Measurements from ENCODE around the gene SERF2. TPM values are rescaled to one million over a fixed set of nuclear protein-coding genes. Genes with fewer than 3 reads are reported as not detected.

SERF2 gene
- total RNA-seq, 1 donor from 2014 or later: 564 TPM

DNA sequence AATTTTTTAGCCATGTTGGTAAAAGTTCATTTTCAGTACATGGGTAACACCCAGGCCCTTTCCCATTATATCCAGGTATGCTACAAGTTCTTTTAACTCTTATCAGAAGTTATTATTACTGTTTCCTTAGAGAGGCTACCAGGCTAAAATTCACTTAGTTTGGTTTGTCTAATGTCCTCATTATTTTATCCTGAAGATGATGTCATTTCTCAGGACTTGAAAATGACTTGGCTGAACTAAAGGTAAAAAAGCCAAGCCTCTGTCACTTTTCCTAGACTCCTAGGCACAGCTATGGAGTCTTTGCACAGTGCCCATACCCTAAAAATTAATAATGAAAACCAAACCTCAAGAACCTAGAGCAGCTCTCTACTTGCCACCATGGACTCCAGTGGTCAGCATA lies 19.5 kb upstream of the SERF2 start:
- TF ChIP-seq POLR2AphosphoS5 (IDR thresholded peaks at IDR 0.05; ENCODE audit: insufficient read depth in 1 of 2, low read depth in 1 of 2) (no peak), POLR2A (IDR thresholded peaks at IDR 0.05) (no peak)
- Histone ChIP-seq H3K27ac (no peak overlapping the region), H3K9me3 (no peaks in the 10 kb centered on the region), H3K36me3 (peaks cover 0 to 56% of the 10 kb centered on the region in 2 donors), H3K27me3 (no peaks in the 10 kb centered on the region), H3K4me1 (peaks cover 17% of the 10 kb centered on the region), H3K4me3 (no peak overlapping the region)
- intact Hi-C loops (cut with DNase I): no loop called here
- DNase-seq (ENCODE audit: extremely low spot score in 2 of 2): no peak

DNA sequence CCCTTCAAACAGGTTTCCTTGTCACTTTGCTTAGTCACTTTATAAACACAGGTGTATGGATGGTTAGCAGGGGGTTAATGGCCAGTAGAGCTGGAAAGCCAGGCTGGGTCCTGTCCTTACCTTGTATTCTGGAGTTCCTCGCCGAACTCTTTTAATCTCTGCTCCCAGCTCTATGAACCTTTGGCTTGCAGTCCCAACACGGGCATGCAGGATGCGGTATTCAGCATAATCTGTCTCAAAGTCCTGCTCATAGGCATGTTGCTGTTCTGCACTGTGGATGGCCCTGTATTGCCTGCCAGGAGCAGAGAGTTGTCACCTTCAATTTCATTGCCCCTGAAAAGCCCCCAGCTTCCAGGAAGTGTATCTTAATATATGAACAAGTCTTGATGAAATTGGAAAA lies 18.1 kb upstream of the SERF2 start:
- H3K36me3 ChIP-seq: peaks cover 0 to 42% of the 10 kb centered on the region in 2 donors
- H3K27ac ChIP-seq: no peak overlapping the region
- TF ChIP-seq POLR2A (IDR thresholded peaks at IDR 0.05) (no peak), POLR2AphosphoS5 (IDR thresholded peaks at IDR 0.05; ENCODE audit: insufficient read depth in 1 of 2, low read depth in 1 of 2) (no peak)
- TF ChIP-seq, protein P1, sequence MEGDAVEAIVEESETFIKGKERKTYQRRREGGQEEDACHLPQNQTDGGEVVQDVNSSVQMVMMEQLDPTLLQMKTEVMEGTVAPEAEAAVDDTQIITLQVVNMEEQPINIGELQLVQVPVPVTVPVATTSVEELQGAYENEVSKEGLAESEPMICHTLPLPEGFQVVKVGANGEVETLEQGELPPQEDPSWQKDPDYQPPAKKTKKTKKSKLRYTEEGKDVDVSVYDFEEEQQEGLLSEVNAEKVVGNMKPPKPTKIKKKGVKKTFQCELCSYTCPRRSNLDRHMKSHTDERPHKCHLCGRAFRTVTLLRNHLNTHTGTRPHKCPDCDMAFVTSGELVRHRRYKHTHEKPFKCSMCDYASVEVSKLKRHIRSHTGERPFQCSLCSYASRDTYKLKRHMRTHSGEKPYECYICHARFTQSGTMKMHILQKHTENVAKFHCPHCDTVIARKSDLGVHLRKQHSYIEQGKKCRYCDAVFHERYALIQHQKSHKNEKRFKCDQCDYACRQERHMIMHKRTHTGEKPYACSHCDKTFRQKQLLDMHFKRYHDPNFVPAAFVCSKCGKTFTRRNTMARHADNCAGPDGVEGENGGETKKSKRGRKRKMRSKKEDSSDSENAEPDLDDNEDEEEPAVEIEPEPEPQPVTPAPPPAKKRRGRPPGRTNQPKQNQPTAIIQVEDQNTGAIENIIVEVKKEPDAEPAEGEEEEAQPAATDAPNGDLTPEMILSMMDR (IDR thresholded peaks at IDR 0.05): no peak
- H3K9me3 ChIP-seq: no peaks in the 10 kb centered on the region
- intact Hi-C loops (cut with DNase I): no loop called here
- H3K4me3 ChIP-seq: no peak overlapping the region
- DNase-seq (ENCODE audit: extremely low spot score in 2 of 2): no peak
- H3K27me3 ChIP-seq: no peaks in the 10 kb centered on the region
- peaks cover 22% of the 10 kb centered on the region for H3K4me1 ChIP-seq

DNA sequence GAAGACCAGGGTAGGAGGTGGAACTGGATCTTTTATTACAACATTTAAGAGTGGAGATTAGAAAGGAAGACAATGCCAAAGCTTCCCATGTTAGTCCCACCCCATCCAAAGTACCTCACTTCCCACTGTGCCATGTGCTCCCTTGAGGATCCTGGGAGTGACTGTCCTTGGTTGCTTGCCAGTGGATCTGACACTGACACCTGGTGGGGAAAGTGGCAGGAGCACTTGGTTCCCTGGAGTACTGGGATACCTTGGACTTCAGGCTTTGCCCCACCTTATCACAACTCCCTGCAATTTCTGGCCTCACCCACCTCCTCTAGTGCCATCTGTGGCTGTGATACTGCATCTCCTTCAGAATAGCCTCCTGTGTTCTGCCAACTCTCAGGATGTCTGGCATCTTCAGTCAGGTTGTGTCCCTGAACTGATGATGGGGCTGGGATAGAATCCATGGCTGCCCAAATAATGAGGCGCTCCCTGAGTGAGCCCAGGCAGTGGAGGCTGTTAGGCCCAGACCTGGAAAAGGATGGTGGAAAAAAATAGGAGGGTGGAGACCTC lies 16.6 kb upstream of the SERF2 start:
- peak overlapping the region in 1 of 2 donors; percentile 77 for H3K4me3 ChIP-seq
- peak overlapping the region; percentile 88 for H3K27ac ChIP-seq
- TF ChIP-seq POLR2AphosphoS5 (IDR thresholded peaks at IDR 0.05; ENCODE audit: insufficient read depth in 1 of 2, low read depth in 1 of 2): peak in 1 of 2 donors; percentile 41
- TF ChIP-seq, protein P1 (IDR thresholded peaks at IDR 0.05): no peak
- H3K4me1 ChIP-seq: peaks cover 22% of the 10 kb centered on the region
- no peaks in the 10 kb centered on the region for H3K27me3 ChIP-seq
- H3K9me3 ChIP-seq: no peaks in the 10 kb centered on the region
- no peak for DNase-seq (ENCODE audit: extremely low spot score in 2 of 2)
- intact Hi-C loops (cut with DNase I): no loop called here
- H3K36me3 ChIP-seq: peaks cover 0 to 32% of the 10 kb centered on the region in 2 donors

GRCh38 chr15:43776101-43776717 lies 15.9 kb upstream of the SERF2 start:
- intact Hi-C loops (cut with DNase I): loop anchor here (2.0 kb wide), 1 partner anchor 17 kb away; the partner anchor contains the start of gene SERF2
- H3K9me3 ChIP-seq: no peaks in the 10 kb centered on the region
- peak overlapping the region; percentile 88 for H3K27ac ChIP-seq
- no peaks in the 10 kb centered on the region for H3K27me3 ChIP-seq
- DNase-seq (ENCODE audit: extremely low spot score in 2 of 2): no peak
- TF ChIP-seq POLR2A (IDR thresholded peaks at IDR 0.05): no peak
- peaks cover 22% of the 10 kb centered on the region for H3K4me1 ChIP-seq
- H3K36me3 ChIP-seq: peaks cover 0 to 26% of the 10 kb centered on the region in 2 donors
- peak overlapping the region; percentile 72 to 77 for H3K4me3 ChIP-seq

- peaks cover 0 to 20% of the 10 kb centered on the region in 2 donors for H3K36me3 ChIP-seq
These were observed 15.3 kb upstream of the SERF2 start, which contains the start of gene ELL3 for GRCh38 chr15:43776718-43777266. TSS of gene ELL3 (minus strand) at chr15:43776966. CDS start at chr15:43776901, 65 bp downstream.

DNA sequence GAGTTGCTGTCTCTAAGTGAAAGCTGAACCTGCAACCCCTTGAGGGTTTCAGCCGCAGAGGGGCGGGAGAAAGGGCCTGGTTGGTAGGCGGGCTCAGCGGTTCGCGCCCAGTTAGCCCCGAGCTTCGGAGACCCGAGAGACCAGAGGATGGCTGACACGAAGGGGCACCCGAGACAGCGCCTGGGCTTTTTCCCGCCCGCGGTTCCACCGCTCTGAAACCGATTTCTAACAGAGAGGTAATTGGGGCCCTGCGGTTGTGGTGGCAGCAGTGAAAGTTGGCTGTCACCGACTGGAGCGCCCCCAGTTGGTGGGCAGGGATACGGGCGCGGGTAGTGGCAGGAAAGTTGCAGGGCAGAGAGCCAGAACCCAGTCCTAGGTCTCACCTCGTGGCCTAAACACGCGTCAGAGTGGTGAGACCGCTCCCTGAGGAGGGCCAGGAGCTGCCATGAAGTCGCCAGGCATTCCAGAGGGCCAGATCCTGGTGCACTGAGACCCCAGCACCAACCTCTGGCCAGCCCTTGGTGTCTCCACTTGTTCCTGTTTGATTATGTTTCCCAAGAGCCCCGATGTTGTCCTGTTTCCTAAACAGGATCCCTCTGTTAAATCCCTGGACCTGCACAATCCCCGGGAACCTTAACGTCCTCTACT lies 14.7 kb upstream of the SERF2 start:
- intact Hi-C loops (cut with DNase I): loop anchor here (2.0 kb wide), 1 partner anchor 15 kb away; the partner anchor contains the start of gene SERF2
- Histone ChIP-seq H3K9me3 (no peaks in the 10 kb centered on the region), H3K36me3 (peaks cover 0 to 17% of the 10 kb centered on the region in 2 donors), H3K4me1 (peaks cover 22% of the 10 kb centered on the region), H3K27ac (peak overlapping the region; percentile 88), H3K27me3 (no peaks in the 10 kb centered on the region), H3K4me3 (peak overlapping the region; percentile 72 to 77)
- DNase-seq (ENCODE audit: extremely low spot score in 2 of 2): no peak
- TF ChIP-seq POLR2AphosphoS5 (IDR thresholded peaks at IDR 0.05; ENCODE audit: insufficient read depth in 1 of 2, low read depth in 1 of 2) (peak; percentile 29 to 81), POLR2A (IDR thresholded peaks at IDR 0.05) (no peak)
- TF ChIP-seq, protein P1 (IDR thresholded peaks at IDR 0.05): peak; percentile 37 to 92 (median 76)

More at GRCh38 chr15:43776718-43777266, 15.3 kb upstream of the SERF2 start, which contains the start of gene ELL3:
- intact Hi-C loops (cut with DNase I): loop anchor here (2.0 kb wide), 1 partner anchor 16 kb away; the partner anchor contains the start of gene SERF2
- H3K27me3 ChIP-seq: no peaks in the 10 kb centered on the region
- no peak for DNase-seq (ENCODE audit: extremely low spot score in 2 of 2)
- TF ChIP-seq POLR2AphosphoS5 (IDR thresholded peaks at IDR 0.05; ENCODE audit: insufficient read depth in 1 of 2, low read depth in 1 of 2) (no peak), POLR2A (IDR thresholded peaks at IDR 0.05) (peak in 1 of 2 donors; percentile 14)
- peak within 1 kb of the TSS; percentile 72 to 77 for H3K4me3 ChIP-seq
- peak within 1 kb of the TSS; percentile 88 for H3K27ac ChIP-seq
- peaks cover 22% of the 10 kb centered on the region for H3K4me1 ChIP-seq
- H3K9me3 ChIP-seq: no peaks in the 10 kb centered on the region

Measured in vagina (tissue), 2 donors.